IMR-90 (cell line): Measurements from ENCODE around the gene LMX1A.

Experiments used
- BHLHE40 ChIP-seq: fragments of 150-350 bp; IDR thresholded peaks from 2 replicates; pipeline ENCODE4 v1.6.1; 2016; ENCODE audit warnings: mild to moderate bottlenecking, low read depth, low read length
- CEBPB ChIP-seq: IDR thresholded peaks from 2 replicates; pipeline ENCODE4 v1.6.1; 2012; ENCODE audit warnings: low read depth, low read length, improper control_type of control experiment
- CTCF ChIP-seq: conservative IDR thresholded peaks from 2 replicates; pipeline ENCODE4 v1.5.1; 2012; ENCODE audit warnings: mild to moderate bottlenecking, low read depth, low read length, improper control_type of control experiment
- ELK1 ChIP-seq: fragments of 150-350 bp; IDR thresholded peaks from 2 replicates; pipeline ENCODE4 v1.6.1; 2016; ENCODE audit warnings: low read depth, mild to moderate bottlenecking, low read length, moderate library complexity, borderline replicate concordance
- FOS ChIP-seq: fragments of 150-350 bp; IDR thresholded peaks from 2 replicates; pipeline ENCODE4 v1.6.1; 2016; ENCODE audit warnings: low read depth, low read length
- NFE2L2 ChIP-seq: fragments of 150-350 bp; IDR thresholded peaks from 2 replicates; pipeline ENCODE4 v1.6.1; 2016; ENCODE audit warnings: low read depth, mild to moderate bottlenecking, low read length
- POLR2A ChIP-seq: IDR thresholded peaks from 2 replicates; pipeline ENCODE4 v1.6.1; 2012; ENCODE audit warnings: mild to moderate bottlenecking, low read depth, low read length
- RAD21 ChIP-seq: IDR thresholded peaks from 2 replicates; pipeline ENCODE4 v1.6.1; 2012; ENCODE audit warnings: low read length, improper control_type of control experiment
- RCOR1 ChIP-seq: IDR thresholded peaks from 2 replicates; pipeline ENCODE4 v1.6.1; 2012; ENCODE audit warnings: mild to moderate bottlenecking, low read length, improper control_type of control experiment; ENCODE audit not compliant: insufficient replicate concordance
- RFX5 ChIP-seq: IDR thresholded peaks from 2 replicates; pipeline ENCODE4 v1.8.0; 2012; ENCODE audit warnings: low read depth, mild to moderate bottlenecking, low read length, moderate library complexity
- SMC3 ChIP-seq: fragments of 150-350 bp; IDR thresholded peaks from 2 replicates; pipeline ENCODE4 v1.6.1; 2016; ENCODE audit warnings: low read depth, mild to moderate bottlenecking, antibody characterized with exemption, low read length, moderate library complexity
- TF ChIP-seq, protein P1 (sequence below): fragments of 150-350 bp; IDR thresholded peaks from 2 replicates; pipeline ENCODE4 v1.6.1; 2017; ENCODE audit warnings: mild to moderate bottlenecking, antibody characterized with exemption, low read length, low read depth

DNA sequence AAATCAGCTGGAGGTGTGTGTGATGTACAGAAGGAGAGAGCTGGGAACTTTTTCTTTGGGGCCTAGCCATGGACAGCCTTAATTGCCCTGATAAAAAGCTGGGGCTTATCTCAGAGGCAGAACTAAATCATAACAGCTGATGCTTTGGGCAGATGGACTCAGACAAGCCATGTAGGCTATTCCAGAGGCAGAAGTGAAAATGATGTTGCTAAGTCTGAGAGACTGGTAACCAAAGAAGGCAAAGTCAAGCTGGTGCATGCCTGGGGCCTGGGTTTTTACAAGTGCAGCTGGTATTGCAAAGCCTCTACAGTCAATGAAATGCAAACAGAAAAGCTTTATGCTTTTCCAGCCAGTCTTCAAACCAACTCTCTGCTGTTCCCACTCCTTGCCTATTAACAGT lies 39.0 kb upstream of the LMX1A start:
- no peak for TF ChIP-seq NFE2L2
- no peak for TF ChIP-seq CTCF
- TF ChIP-seq BHLHE40 = no peak
- TF ChIP-seq POLR2A = no peak
- TF ChIP-seq CEBPB = no peak
- TF ChIP-seq, protein P1, sequence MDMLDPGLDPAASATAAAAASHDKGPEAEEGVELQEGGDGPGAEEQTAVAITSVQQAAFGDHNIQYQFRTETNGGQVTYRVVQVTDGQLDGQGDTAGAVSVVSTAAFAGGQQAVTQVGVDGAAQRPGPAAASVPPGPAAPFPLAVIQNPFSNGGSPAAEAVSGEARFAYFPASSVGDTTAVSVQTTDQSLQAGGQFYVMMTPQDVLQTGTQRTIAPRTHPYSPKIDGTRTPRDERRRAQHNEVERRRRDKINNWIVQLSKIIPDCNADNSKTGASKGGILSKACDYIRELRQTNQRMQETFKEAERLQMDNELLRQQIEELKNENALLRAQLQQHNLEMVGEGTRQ = no peak
- no peak for TF ChIP-seq ELK1
- no peak for TF ChIP-seq RCOR1
- no peak for TF ChIP-seq FOS
- TF ChIP-seq SMC3 = no peak
- no peak for TF ChIP-seq RFX5
- no peak for TF ChIP-seq RAD21
